Measurements from ENCODE around the gene TPRN.

TPRN gene

GRCh38 chr9:137170486-137171148, 29.9 kb downstream of the TPRN start:
- DNase-seq = no peak

GRCh38 chr9:137169896-137170358, 30.6 kb downstream of the TPRN start, which contains the start of gene LRRC26:
Gene LRRC26 (minus strand): TSS chr9:137170051. CDS start chr9:137169943, 108 bp downstream.
- no peak for DNase-seq

GRCh38 chr9:137168904-137169856, 31.4 kb downstream of the TPRN start:
- DNase-seq = no peak

- no peak for DNase-seq
These were observed 32.0 kb downstream of the TPRN start for GRCh38 chr9:137168573-137168903.

- no peak for DNase-seq
These were observed 32.6 kb downstream of the TPRN start for GRCh38 chr9:137167747-137168572.

GRCh38 chr9:137167277-137167746, 33.2 kb downstream of the TPRN start:
- DNase-seq = no peak

DNA sequence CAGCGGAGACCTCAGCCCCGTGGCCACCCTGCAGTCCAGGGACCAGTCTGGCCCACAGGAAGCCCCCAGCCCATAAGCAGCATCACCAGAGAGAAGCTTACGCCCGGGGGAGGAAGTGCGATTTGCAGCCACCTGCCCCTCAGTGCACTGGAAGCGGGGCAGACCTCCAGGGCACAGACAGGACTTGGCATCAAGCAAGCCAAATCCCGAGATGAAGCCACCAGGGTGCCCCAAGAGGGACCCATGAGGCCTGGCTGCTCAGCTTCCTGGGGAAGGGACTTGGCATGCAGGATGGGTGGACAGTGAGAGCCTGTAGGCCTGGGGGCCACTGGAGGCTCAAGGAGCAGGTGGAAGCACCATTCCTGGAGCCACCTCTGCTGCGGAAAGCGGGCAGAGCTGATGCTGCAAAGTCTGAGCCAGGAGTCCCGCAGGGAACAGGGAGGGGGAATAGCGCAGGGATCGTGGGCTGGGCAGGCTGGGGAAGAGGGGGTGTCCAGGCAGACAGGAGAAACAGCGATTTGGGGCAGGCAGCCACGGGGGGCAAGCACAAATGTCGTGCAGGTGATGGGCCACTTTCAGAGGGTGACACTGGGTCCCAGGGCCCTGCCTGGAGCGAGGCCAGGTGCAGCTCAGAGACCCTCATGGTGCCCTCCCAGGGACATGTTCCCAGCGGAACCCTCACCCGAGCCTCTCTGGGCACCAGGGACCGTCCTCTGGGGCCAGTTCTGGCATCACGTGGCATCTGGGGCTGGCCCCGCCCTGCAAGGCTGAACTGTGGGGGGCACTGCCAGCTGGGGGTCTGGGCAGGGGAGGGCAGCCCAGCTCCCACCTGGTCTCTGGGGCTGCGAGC, 33.9 kb downstream of the TPRN start:
- no peak for DNase-seq

- DNase-seq = no peak
These were observed 35.2 kb downstream of the TPRN start for GRCh38 chr9:137165250-137165836.

GRCh38 chr9:137164370-137165249, 35.9 kb downstream of the TPRN start:
- DNase-seq = no peak

DNA sequence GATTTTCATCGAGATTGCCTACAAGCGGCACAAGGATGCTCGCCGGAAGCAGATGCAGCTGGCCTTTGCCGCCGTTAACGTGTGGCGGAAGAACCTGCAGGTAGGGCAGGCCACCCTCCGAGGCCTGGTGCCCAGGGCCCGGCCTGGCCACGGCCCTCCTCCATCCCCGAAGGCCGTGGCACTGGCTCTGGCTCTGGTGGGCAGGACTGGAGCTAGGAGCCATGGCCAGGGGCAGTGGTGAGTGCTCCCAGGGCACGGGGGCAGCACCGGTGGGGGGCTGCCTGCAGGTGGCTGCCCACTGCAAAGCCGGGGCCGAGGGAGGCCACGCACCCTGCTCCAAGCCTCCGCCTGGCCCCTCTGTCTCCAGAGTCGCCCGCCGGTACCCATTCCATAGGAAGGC, 36.7 kb downstream of the TPRN start:
- no peak for DNase-seq

DNA sequence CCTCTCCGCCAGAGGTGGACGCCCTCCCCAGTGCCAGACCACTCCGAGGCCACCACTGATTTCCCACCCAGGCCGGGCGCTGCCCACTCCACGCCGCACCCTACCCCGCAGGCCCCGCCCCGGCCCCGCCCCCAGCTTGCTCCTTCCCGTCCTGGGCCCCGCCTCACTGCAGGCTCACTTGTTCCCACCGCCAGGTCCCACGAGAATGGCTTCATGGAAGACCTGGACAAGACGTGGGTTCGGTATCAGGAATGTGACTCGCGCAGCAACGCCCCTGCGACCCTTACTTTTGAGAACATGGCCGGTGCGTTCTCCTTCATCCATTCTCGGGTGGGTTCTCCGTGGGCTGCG, 37.2 kb downstream of the TPRN start:
- DNase-seq = no peak

DNA sequence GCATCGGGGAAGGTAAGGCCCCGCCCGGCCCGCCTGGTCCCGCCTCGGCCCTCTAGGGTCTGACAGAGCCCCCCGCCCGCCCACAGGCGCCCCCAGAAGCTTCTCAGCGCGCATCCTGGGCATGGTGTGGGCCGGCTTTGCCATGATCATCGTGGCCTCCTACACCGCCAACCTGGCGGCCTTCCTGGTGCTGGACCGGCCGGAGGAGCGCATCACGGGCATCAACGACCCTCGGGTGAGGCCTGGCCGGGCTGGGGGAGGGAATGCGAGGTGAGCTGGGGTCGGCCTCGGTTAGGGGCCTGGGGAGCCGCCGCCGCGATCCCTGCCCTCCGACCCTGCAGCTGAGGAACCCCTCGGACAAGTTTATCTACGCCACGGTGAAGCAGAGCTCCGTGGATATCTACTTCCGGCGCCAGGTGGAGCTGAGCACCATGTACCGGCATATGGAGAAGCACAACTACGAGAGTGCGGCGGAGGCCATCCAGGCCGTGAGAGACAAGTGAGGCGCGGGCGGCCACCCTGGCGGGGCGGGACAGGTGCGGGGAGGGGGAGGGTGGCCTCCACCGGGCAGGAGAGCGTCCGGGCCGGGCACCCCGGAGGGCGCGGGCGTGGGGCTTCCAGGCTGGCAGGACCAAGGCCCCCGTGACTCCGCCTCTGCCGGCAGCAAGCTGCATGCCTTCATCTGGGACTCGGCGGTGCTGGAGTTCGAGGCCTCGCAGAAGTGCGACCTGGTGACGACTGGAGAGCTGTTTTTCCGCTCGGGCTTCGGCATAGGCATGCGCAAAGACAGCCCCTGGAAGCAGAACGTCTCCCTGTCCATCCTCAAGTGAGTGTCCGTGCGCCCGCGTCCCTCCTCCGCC, 37.8 kb downstream of the TPRN start:
- no peak for DNase-seq

- DNase-seq = no peak
These were observed 38.7 kb downstream of the TPRN start for GRCh38 chr9:137161558-137162486.

- no peak for DNase-seq
These were observed 39.6 kb downstream of the TPRN start for GRCh38 chr9:137160716-137161557.

DNA sequence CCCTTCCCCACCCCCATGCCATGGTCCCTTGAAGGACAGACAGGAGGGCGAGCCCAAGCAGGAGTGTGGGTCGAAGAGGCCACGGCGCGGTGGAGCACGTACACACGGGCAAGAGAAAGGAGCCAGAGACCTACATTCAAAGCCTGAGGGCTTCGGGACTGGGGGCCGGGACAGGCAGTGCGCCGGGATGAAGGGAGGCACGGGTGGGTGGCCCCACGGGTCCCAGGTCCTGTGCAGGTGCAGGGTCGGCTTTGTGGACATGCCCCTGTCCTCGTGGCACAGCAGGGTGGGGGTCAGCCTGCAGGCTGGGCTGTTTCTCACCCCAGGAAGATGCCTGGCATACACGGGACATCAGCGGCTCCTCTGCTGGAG, 40.5 kb downstream of the TPRN start:
- no peak for DNase-seq

GRCh38 chr9:137159105-137160053, 41.2 kb downstream of the TPRN start:
- DNase-seq = no peak
